HEK293T (cell line): ENCODE data around the gene RPTOR.

Experiments used
- FOXA1 ChIP-seq: fragments of 450-650 bp; IDR thresholded peaks from 2 replicates; pipeline ENCODE4 v1.6.1; 2016; ENCODE audit warnings: mild to moderate bottlenecking
- SP1 ChIP-seq: fragments of 450-650 bp; IDR thresholded peaks from 2 replicates; pipeline ENCODE4 v1.6.1; 2017
- SUZ12 ChIP-seq: fragments of 450-650 bp; IDR thresholded peaks from 2 replicates; pipeline ENCODE4 v1.6.1; 2016; ENCODE audit warnings: mild to moderate bottlenecking

DNA sequence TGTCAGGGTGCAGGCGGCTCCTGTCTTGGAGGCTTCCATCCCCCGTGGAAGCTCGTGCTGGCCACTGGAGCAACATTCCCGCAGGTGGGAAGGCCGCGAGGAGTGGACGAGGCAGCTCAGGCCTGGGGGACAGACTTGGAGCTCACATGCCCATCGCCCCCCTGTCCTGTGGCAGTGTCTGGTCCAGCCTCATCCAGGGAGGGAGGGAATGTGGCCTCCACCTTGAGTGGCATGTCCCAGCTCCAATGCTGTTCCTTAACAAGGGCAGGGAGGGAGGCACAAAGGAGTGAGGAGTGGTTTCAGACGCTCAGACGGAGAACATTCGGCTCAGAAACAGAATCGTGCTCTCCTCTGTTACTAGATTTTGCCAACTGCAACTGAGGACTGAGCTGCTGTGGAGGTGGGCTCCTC lies 287.6 kb downstream of the RPTOR start:
- TF ChIP-seq SP1 = no peak
- no peak for TF ChIP-seq FOXA1
- TF ChIP-seq SUZ12 = no peak
